ENCODE results near the gene CREG1.

The CREG1 gene

GRCh38 chr1:167491586-167492461, 61.7 kb downstream of the CREG1 start:
- DNase-seq (ENCODE audit: low read depth in 2 of 2): no peak
- TF ChIP-seq, protein P1, sequence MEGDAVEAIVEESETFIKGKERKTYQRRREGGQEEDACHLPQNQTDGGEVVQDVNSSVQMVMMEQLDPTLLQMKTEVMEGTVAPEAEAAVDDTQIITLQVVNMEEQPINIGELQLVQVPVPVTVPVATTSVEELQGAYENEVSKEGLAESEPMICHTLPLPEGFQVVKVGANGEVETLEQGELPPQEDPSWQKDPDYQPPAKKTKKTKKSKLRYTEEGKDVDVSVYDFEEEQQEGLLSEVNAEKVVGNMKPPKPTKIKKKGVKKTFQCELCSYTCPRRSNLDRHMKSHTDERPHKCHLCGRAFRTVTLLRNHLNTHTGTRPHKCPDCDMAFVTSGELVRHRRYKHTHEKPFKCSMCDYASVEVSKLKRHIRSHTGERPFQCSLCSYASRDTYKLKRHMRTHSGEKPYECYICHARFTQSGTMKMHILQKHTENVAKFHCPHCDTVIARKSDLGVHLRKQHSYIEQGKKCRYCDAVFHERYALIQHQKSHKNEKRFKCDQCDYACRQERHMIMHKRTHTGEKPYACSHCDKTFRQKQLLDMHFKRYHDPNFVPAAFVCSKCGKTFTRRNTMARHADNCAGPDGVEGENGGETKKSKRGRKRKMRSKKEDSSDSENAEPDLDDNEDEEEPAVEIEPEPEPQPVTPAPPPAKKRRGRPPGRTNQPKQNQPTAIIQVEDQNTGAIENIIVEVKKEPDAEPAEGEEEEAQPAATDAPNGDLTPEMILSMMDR (IDR thresholded peaks at IDR 0.05; ENCODE audit: low read depth, low read length): no peak
- H3K4me3 ChIP-seq (replicated peaks in 1 of 2; ENCODE audit: low read depth in 2 of 2, low read length in 2 of 2): no peak overlapping the region
